GDM1 (cell line): ENCODE results near the gene STAG3.
"Not testable (repeated sequence)": the region's sequence is repeated elsewhere in the genome, so short reads cannot be mapped to it uniquely, and the experiment has no call there.

Experiments
- DNase-seq: peaks from one replicate; lab custom pipeline; 2025; lab: John Stamatoyannopoulos, UW

The STAG3 gene

GRCh38 chr7:100213672-100214071, 36.0 kb downstream of the STAG3 start:
- no peak for DNase-seq

- DNase-seq: not testable (repeated sequence)
These were observed 36.6 kb downstream of the STAG3 start for GRCh38 chr7:100214356-100214755.

- no peak for DNase-seq
These were observed 38.2 kb downstream of the STAG3 start for GRCh38 chr7:100215895-100216294.

GRCh38 chr7:100217934-100218333, 40.2 kb downstream of the STAG3 start:
- peak; percentile 38 for DNase-seq

- DNase-seq: no peak
These were observed 41.6 kb downstream of the STAG3 start for GRCh38 chr7:100219271-100219737.

- not testable (repeated sequence) for DNase-seq
These were observed 42.3 kb downstream of the STAG3 start, which contains the start of gene PVRIG for GRCh38 chr7:100219801-100220585. TSS of gene PVRIG (plus strand) at chr7:100219949. CDS start at chr7:100219971, 22 bp downstream.

- no peak for DNase-seq
These were observed 43.0 kb downstream of the STAG3 start for GRCh38 chr7:100220586-100221230.

GRCh38 chr7:100221231-100221718, 43.6 kb downstream of the STAG3 start:
- DNase-seq: no peak

GRCh38 chr7:100221767-100222444, 44.2 kb downstream of the STAG3 start:
- DNase-seq: no peak

- DNase-seq: no peak
These were observed 44.9 kb downstream of the STAG3 start for GRCh38 chr7:100222445-100223132.

- DNase-seq: not testable (repeated sequence)
These were observed 45.7 kb downstream of the STAG3 start for GRCh38 chr7:100223376-100223927.

- not testable (repeated sequence) for DNase-seq
These were observed 47.2 kb downstream of the STAG3 start for GRCh38 chr7:100224891-100225290.

GRCh38 chr7:100234660-100235317, 57.1 kb downstream of the STAG3 start:
- DNase-seq: not testable (repeated sequence)

- not testable (repeated sequence) for DNase-seq
These were observed 62.3 kb downstream of the STAG3 start for GRCh38 chr7:100239975-100240374.

GRCh38 chr7:100243385-100243784, 65.7 kb downstream of the STAG3 start:
- peak; percentile 31 for DNase-seq

- not testable (repeated sequence) for DNase-seq
These were observed 67.4 kb downstream of the STAG3 start for GRCh38 chr7:100244988-100245605.

GRCh38 chr7:100246121-100246864, 68.6 kb downstream of the STAG3 start:
- not testable (repeated sequence) for DNase-seq

GRCh38 chr7:100246865-100247137, 69.1 kb downstream of the STAG3 start:
- not testable (repeated sequence) for DNase-seq

- DNase-seq: no peak
These were observed 69.5 kb downstream of the STAG3 start for GRCh38 chr7:100247152-100247757.

- no peak for DNase-seq
These were observed 70.8 kb downstream of the STAG3 start for GRCh38 chr7:100248483-100248882.
